Cerebellar cortex (tissue), 1 donor: ENCODE measurements around the gene RBFOX1.

ENCODE experiments used
- DNase-seq: peaks from one replicate; pipeline ENCODE4 v3.0.0-alpha.2; 2015; ENCODE audit warnings: low spot score

The RBFOX1 gene

GRCh38 chr16:7689234-7689633, 356.6 kb downstream of the RBFOX1 start:
- DNase-seq = no peak

- DNase-seq = no peak
Measured at GRCh38 chr16:7691533-7691932, 358.9 kb downstream of the RBFOX1 start.

GRCh38 chr16:7703672-7704071, 371.0 kb downstream of the RBFOX1 start:
- no peak for DNase-seq

GRCh38 chr16:7705885-7706284, 373.2 kb downstream of the RBFOX1 start:
- no peak for DNase-seq

GRCh38 chr16:7709186-7709585, 376.5 kb downstream of the RBFOX1 start:
- DNase-seq = no peak

- DNase-seq = no peak
Measured at GRCh38 chr16:7713244-7713643, 380.6 kb downstream of the RBFOX1 start.

- no peak for DNase-seq
Measured at GRCh38 chr16:7714775-7715174, 382.1 kb downstream of the RBFOX1 start.

- DNase-seq = no peak
Measured at GRCh38 chr16:7716660-7717550, 384.3 kb downstream of the RBFOX1 start.

GRCh38 chr16:7722761-7723160, 390.1 kb downstream of the RBFOX1 start:
- DNase-seq = no peak

GRCh38 chr16:7731141-7731540, 398.5 kb downstream of the RBFOX1 start:
- DNase-seq = no peak

GRCh38 chr16:7736138-7736665, 403.6 kb downstream of the RBFOX1 start:
- no peak for DNase-seq

GRCh38 chr16:7742626-7743025, 410.0 kb downstream of the RBFOX1 start:
- DNase-seq = no peak

GRCh38 chr16:7744546-7745264, 412.1 kb downstream of the RBFOX1 start:
- DNase-seq = peak; percentile 83

- peak; percentile 5 for DNase-seq
Measured at GRCh38 chr16:7745276-7745675, 412.6 kb downstream of the RBFOX1 start.

GRCh38 chr16:7746941-7747340, 414.3 kb downstream of the RBFOX1 start:
- peak; percentile 93 for DNase-seq

GRCh38 chr16:7748522-7748921, 415.9 kb downstream of the RBFOX1 start:
- DNase-seq = no peak

- DNase-seq = peak; percentile 35
Measured at GRCh38 chr16:7755347-7755882, 422.8 kb downstream of the RBFOX1 start.
